HepG2 (cell line): ENCODE data around the gene EI24. TPM values are rescaled to one million over a fixed set of nuclear protein-coding genes. Genes with fewer than 3 reads are reported as not detected.

Source experiments
- ATAC-seq: fragments of 200-7000 bp; cut with Tn5 transposase; 3 replicates; pipeline ENCODE4 v1.9.1; 2020; ENCODE audit warnings: mild to moderate bottlenecking, moderate library complexity
- BruUV-seq: library from RNA; stranded (reverse); fragments of 400-500 nt; replicated peaks from 2 replicates; lab custom pipeline; 2021; lab: Mats Ljungman, UMichigan
- CTCF ChIA-PET: fragments of 300-600 bp; formaldehyde crosslinking; extraction: SDS; loops from one replicate; lab custom pipeline; 2021; ENCODE audit warnings: low total read pairs, inconsistent platforms, low intra/inter-chr PET ratio; lab: Yijun Ruan, JAX
- POLR2A ChIA-PET: fragments of 350-600 bp; sonication (Branson Sonifier 250); formaldehyde crosslinking; loops from one replicate; lab custom pipeline; 2020; ENCODE audit warnings: antibody characterized with exemption, inconsistent platforms; lab: Yijun Ruan, JAX
- DNase-seq: peaks from one replicate; pipeline ENCODE4 v3.0.0-alpha.2; 2015; ENCODE audit warnings: low spot score
- FAIRE-seq: peaks from 3 replicates; lab custom pipeline; 2011; peaks lifted over from hg19 to GRCh38; lab: Jason Lieb, UNC
- H2AFZ ChIP-seq: one replicate; pipeline ENCODE4 v1.6.1; 2011; ENCODE audit warnings: low read length, inconsistent platforms
- H3K27ac ChIP-seq: fragments of 300-600 bp; 3 replicates; pipeline ENCODE4 v1.8.0; 2011; ENCODE audit warnings: mixed run types, mild to moderate bottlenecking, mixed read lengths, low read length, inconsistent platforms; ENCODE audit not compliant: insufficient read depth; ENCODE audit errors: extremely low read length
- H3K27me3 ChIP-seq, 2 experiments: fragments of 200-600 bp in 1 of 2; 2 replicates in 1 of 2; 3 replicates in 1 of 2; pipeline versions ENCODE4 v1.6.0 to v1.8.0; 2011; ENCODE audit warnings: low read length in 2 of 2, mild to moderate bottlenecking in 2 of 2, moderate library complexity in 2 of 2, inconsistent platforms in 1 of 2; ENCODE audit not compliant: insufficient read depth in 2 of 2, control insufficient read depth in 1 of 2
- H3K36me3 ChIP-seq, 2 experiments: fragments of 200-600 bp in 1 of 2; replicated peaks in 1 of 2; 2 replicates in 1 of 2; 3 replicates in 1 of 2; pipeline versions ENCODE4 v1.5.1 to v1.8.0; 2011; ENCODE audit warnings: low read length in 2 of 2, inconsistent platforms in 1 of 2; ENCODE audit not compliant: insufficient read depth in 2 of 2, control insufficient read depth in 1 of 2
- H3K4me1 ChIP-seq: 2 replicates; pipeline ENCODE4 v1.5.1; 2012; ENCODE audit warnings: low read length, inconsistent platforms; ENCODE audit not compliant: insufficient read depth
- H3K4me2 ChIP-seq: 2 replicates; pipeline ENCODE4 v1.6.0; 2011; ENCODE audit warnings: low read depth, low read length, inconsistent platforms
- H3K4me3 ChIP-seq, 3 experiments: fragments of 200-600 bp in 1 of 3; sonication (generic), shearing (Covaris generic) in 1 of 3; replicated peaks in 1 of 3; 2 replicates each; pipeline ENCODE4 v1.5.1; 2011 to 2016; ENCODE audit warnings: low read length in 3 of 3, inconsistent platforms in 2 of 3, low read depth in 2 of 3, mild to moderate bottlenecking in 2 of 3, control low read depth in 1 of 3, mixed read lengths in 1 of 3; ENCODE audit not compliant: insufficient read depth in 1 of 3
- H3K79me2 ChIP-seq: one replicate; pipeline ENCODE4 v1.6.1; 2011; ENCODE audit warnings: low read length, inconsistent platforms; ENCODE audit not compliant: insufficient read depth
- H3K9ac ChIP-seq: 2 replicates; pipeline ENCODE4 v1.6.0; 2011; ENCODE audit warnings: mild to moderate bottlenecking, low read depth, low read length, inconsistent platforms; ENCODE audit not compliant: insufficient read depth
- H3K9me3 ChIP-seq: 2 replicates; pipeline ENCODE4 v1.5.1; 2012; ENCODE audit warnings: mild to moderate bottlenecking, low read length
- H4K20me1 ChIP-seq: 2 replicates; pipeline ENCODE4 v1.6.0; 2011; ENCODE audit warnings: inconsistent platforms, mild to moderate bottlenecking, low read length, moderate library complexity; ENCODE audit not compliant: insufficient read depth
- DZIP1 ChIP-seq: sonication (generic); formaldehyde crosslinking; IDR thresholded peaks from 2 replicates; pipeline ENCODE4 v1.5.0; 2020; ENCODE audit warnings: mild to moderate bottlenecking, missing genetic modification reagents
- E2F1 ChIP-seq: sonication (generic); formaldehyde crosslinking; IDR thresholded peaks from 2 replicates; pipeline ENCODE4 v1.5.0; 2020; ENCODE audit warnings: missing genetic modification reagents
- MTA3 ChIP-seq: sonication (generic); formaldehyde crosslinking; IDR thresholded peaks from 2 replicates; pipeline ENCODE4 v1.4.0; 2020; ENCODE audit warnings: missing genetic modification reagents
- MXD4 ChIP-seq: IDR thresholded peaks from 2 replicates; pipeline ENCODE4 v1.6.1; 2016; ENCODE audit warnings: mild to moderate bottlenecking, missing biosample characterization, missing genetic modification reagents
- NFE2 ChIP-seq: sonication (generic); formaldehyde crosslinking; IDR thresholded peaks from 2 replicates; pipeline ENCODE4 v1.4.0; 2020; ENCODE audit warnings: missing genetic modification reagents
- NKX3-1 ChIP-seq: sonication (generic); formaldehyde crosslinking; IDR thresholded peaks from 2 replicates; pipeline ENCODE4 v1.5.0; 2020; ENCODE audit warnings: missing genetic modification reagents
- PTBP1 ChIP-seq: fragments of 200-400 bp; formaldehyde crosslinking; IDR thresholded peaks from 2 replicates; pipeline ENCODE4 v1.6.1; 2018; ENCODE audit warnings: low read length, low read depth; ENCODE audit not compliant: poor library complexity, severe bottlenecking
- RXRB ChIP-seq: IDR thresholded peaks from 2 replicates; pipeline ENCODE4 v1.6.1; 2016; ENCODE audit warnings: borderline replicate concordance, missing genetic modification reagents, missing compliant biosample characterization
- SALL2 ChIP-seq: sonication (generic); formaldehyde crosslinking; IDR thresholded peaks from 2 replicates; pipeline ENCODE4 v1.8.1; 2023; ENCODE audit warnings: mild to moderate bottlenecking, missing genetic modification reagents, inconsistent platforms
- TAF1 ChIP-seq: sonication (generic); formaldehyde crosslinking; IDR thresholded peaks from 2 replicates; pipeline ENCODE4 v1.4.0; 2020; ENCODE audit warnings: missing genetic modification reagents
- TP53 ChIP-seq: sonication (generic); formaldehyde crosslinking; conservative IDR thresholded peaks from 2 replicates; pipeline ENCODE4 v1.4.0; 2020; ENCODE audit warnings: missing genetic modification reagents
- ZBTB38 ChIP-seq: sonication (generic); formaldehyde crosslinking; IDR thresholded peaks from 2 replicates; pipeline ENCODE4 v1.5.1; 2020; ENCODE audit warnings: mild to moderate bottlenecking, missing genetic modification reagents
- ZBTB39 ChIP-seq: sonication (generic); formaldehyde crosslinking; IDR thresholded peaks from 2 replicates; pipeline ENCODE4 v1.5.0; 2020; ENCODE audit warnings: missing genetic modification reagents
- ZEB1 ChIP-seq: IDR thresholded peaks from 2 replicates; pipeline ENCODE4 v1.6.1; 2012; ENCODE audit warnings: mild to moderate bottlenecking, low read depth, inconsistent platforms; ENCODE audit not compliant: insufficient replicate concordance
- ZNF12 ChIP-seq: sonication (generic); formaldehyde crosslinking; IDR thresholded peaks from 2 replicates; pipeline ENCODE4 v1.5.0; 2020; ENCODE audit warnings: missing genetic modification reagents
- ZNF160 ChIP-seq: sonication (generic); formaldehyde crosslinking; IDR thresholded peaks from 2 replicates; pipeline ENCODE4 v1.8.0; 2022; ENCODE audit warnings: mild to moderate bottlenecking, inconsistent platforms, missing genetic modification reagents
- ZNF224 ChIP-seq: sonication (generic); formaldehyde crosslinking; IDR thresholded peaks from 2 replicates; pipeline ENCODE4 v1.5.0; 2020; ENCODE audit warnings: mild to moderate bottlenecking, missing genetic modification reagents
- ZNF292 ChIP-seq: sonication (generic); formaldehyde crosslinking; IDR thresholded peaks from 2 replicates; pipeline ENCODE4 v1.8.1; 2022; ENCODE audit warnings: mild to moderate bottlenecking, low read depth, missing genetic modification reagents, borderline replicate concordance
- ZNF337 ChIP-seq: sonication (generic); formaldehyde crosslinking; IDR thresholded peaks from 2 replicates; pipeline ENCODE4 v1.5.1; 2020; ENCODE audit warnings: missing genetic modification reagents, low read depth, mild to moderate bottlenecking, borderline replicate concordance
- WGBS: methylation state at CpG from one replicate; pipeline ENCODE4 v1.1.6; 2017; ENCODE audit warnings: low lambda C conversion rate; 5-methylcytosine and 5-hydroxymethylcytosine counted together
- in situ Hi-C: cut with HindIII; loops from 2 replicates; pipeline ENCODE4 v1.10.0; 2017; ENCODE audit warnings: low pct_unique_long_range_greater_than_20kb; ENCODE audit not compliant: extremely low pct_ligation_motif_present
- intact Hi-C: fragments of 100-400 bp; cut with micrococcal nuclease; formaldehyde crosslinking; loops from one replicate; pipeline ENCODE4 v1.10.0; 2022; ENCODE audit not compliant: unreplicated experiment
- polyA plus RNA-seq, 8 experiments: library from polyadenylated mRNA; depleted of rRNA in 3 of 8; stranded (reverse) in 7 of 8; unstranded in 1 of 8; fragments of >200 nt; fragmentation: Illumina TruSeq in 4 of 8; extraction: Trizol in 4 of 8; gene quantifications; 2 replicates each; pipeline versions ENCODE4 v1.2.1 to v1.2.3, GENCODE V29; 2011 to 2016; ENCODE audit warnings: low read depth in 4 of 8, missing spikeins in 1 of 8, mixed read lengths in 1 of 8; ENCODE audit not compliant: insufficient read depth in 1 of 8
- total RNA-seq, 5 experiments: library from RNA; depleted of rRNA; stranded (reverse); fragments of >200 nt; fragmentation: Illumina TruSeq; extraction: Trizol; gene quantifications; 2 replicates each; pipeline ENCODE4 v1.2.3, GENCODE V29; 2016; ENCODE audit warnings: low read depth in 1 of 5

The EI24 gene
- total and polyA plus RNA-seq, 2 of the 13 experiments (the other 11 are each of a cell fraction or from before 2014, with no cell fraction given) = 84.7 to 126 TPM

- peaks cover 47% of the 10 kb centered on the region for H3K79me2 ChIP-seq
- peak overlapping the region; percentile 91 for H3K27ac ChIP-seq
- intact Hi-C loops = loop anchor here (1.0 to 2.0 kb wide), 2 partner anchors 22 to 33 kb away; partner anchors contain the start of genes CHEK1 and EI24
- DNase-seq (peak; percentile 10), FAIRE-seq (no peak), ATAC-seq (peak; percentile 42)
- peaks cover 0 to 9% of the 10 kb centered on the region in 2 experiments; a peak in 1 of 5 replicates for H3K36me3 ChIP-seq
- peaks cover 40% of the 10 kb centered on the region for H3K4me1 ChIP-seq
- WGBS = 5% methylated on average over 18 of the region's 30 CpGs
- H2AFZ ChIP-seq = peak overlapping the region; percentile 42
- H4K20me1 ChIP-seq = no peaks in the 10 kb centered on the region
- in situ Hi-C loops = no loop called here
- POLR2A ChIA-PET = interaction anchor here (0.8 to 4.1 kb wide), 13 partner anchors 8 to 677 kb away, joined by 3 to 45 read pairs (median 5); partner anchors contain the start of genes CHEK1, EI24, FOXRED1 and HYLS1
- H3K27me3 ChIP-seq = no peaks in the 10 kb centered on the region; a peak in 1 of 5 replicates
- H3K4me2 ChIP-seq = peak overlapping the region; percentile 77
- H3K4me3 ChIP-seq = peak overlapping the region; percentile 77 to 96 (median 95)
- CTCF ChIA-PET = no interaction called here
- peak overlapping the region; percentile 92 for H3K9ac ChIP-seq
- TSS peak; percentile 97 for BruUV-seq
- H3K9me3 ChIP-seq = no peaks in the 10 kb centered on the region
- TF ChIP-seq TAF1 (no peak), ZNF12 (CRISPR knock-in tag) (no peak), NFE2 (CRISPR knock-in tag) (no peak), ZBTB38 (CRISPR knock-in tag) (no peak), NKX3-1 (CRISPR knock-in tag) (0 out of 2 replicates have a peak, but pooled peaks have one; percentile 3), ZNF224 (CRISPR knock-in tag) (0 out of 2 replicates have a peak, but pooled peaks have one; percentile 7), MTA3 (CRISPR knock-in tag) (no peak), TP53 (CRISPR knock-in tag) (0 out of 2 replicates have a peak, but pooled peaks have one; percentile 43), PTBP1 (no peak), ZEB1 (no peak), E2F1 (CRISPR knock-in tag) (no peak), ZBTB39 (no peak), SALL2 (CRISPR knock-in tag) (peak; percentile 18; the same call in 1 of the 2 replicates), ZNF160 (no peak), MXD4 (CRISPR knock-in tag) (0 out of 2 replicates have a peak, but pooled peaks have one; percentile 5), RXRB (CRISPR knock-in tag) (no peak), DZIP1 (CRISPR knock-in tag) (peak; percentile 71; the same call in 1 of the 2 replicates), ZNF337 (CRISPR knock-in tag) (no peak), ZNF292 (CRISPR knock-in tag) (no peak)
These were observed 22.5 kb downstream of the EI24 start for GRCh38 chr11:125591649-125592304.
